Limb (tissue), 2 donors: ENCODE data around the gene SLC6A1.
"Not testable (repeated sequence)": the region's sequence is repeated elsewhere in the genome, so short reads cannot be mapped to it uniquely, and the experiment has no call there.

Experiments
- DNase-seq, 2 donors: peaks; one replicate each; pipeline ENCODE4 v3.0.0-alpha.2; 2016; ENCODE audit errors: extremely low spot score in 2 of 2

The SLC6A1 gene

GRCh38 chr3:11057655-11058054 is 65.1 kb downstream of the SLC6A1 start:
- no peak for DNase-seq

DNA sequence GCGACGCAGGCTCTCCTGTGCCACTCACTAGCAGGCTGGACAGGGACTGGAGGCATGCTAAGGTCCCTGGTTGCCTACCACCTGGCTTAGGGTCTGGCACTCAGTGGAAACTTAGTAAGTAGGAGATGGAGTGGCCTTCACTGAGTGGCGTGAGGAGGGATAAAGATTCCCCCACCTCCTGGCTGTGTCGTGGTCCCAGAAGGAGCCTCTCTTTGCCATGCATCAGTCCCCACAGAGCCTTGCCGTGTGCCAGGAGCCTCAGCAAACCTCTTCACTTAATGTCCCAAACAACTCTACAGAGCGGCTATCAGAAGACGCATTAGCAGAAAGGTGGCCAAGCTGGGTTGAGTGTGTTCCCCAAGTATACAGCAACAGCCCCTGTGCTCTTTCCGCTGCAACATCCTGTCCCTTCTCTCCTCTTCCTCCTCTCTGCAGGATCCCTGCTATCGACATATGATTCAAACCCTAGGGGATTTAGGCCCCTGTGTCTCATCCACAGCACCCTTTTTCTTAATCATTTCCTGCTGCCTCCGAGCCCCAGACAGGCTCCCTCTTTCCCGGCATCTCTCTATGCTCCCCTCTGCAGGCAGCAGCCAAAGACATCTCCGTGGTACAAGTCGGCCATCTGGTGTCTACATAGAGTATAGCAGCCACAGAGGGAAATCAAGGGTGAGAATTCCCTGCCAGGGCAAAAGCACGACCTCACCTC is 66.7 kb downstream of the SLC6A1 start:
- DNase-seq = peak; percentile 76 to 78

DNA sequence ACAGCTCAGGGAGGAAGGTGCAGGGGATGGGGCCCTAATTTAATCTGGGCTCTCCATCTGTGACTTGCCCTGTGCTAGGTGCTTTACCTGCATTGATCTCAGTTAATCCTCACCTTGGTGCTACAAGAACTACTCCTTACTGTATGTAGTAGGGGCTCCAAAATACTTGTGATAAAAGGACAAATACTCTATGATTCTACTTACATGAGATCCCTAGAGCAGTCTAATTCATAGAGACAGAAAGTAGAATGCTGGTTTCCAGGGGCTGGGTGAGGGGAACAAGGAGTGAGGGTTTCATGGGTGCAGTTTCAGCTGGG is 67.2 kb downstream of the SLC6A1 start:
- no peak for DNase-seq

- peak; percentile 44 to 82 for DNase-seq
Measured at GRCh38 chr3:11060500-11061251, 68.1 kb downstream of the SLC6A1 start.

- DNase-seq = not testable (repeated sequence)
Measured at GRCh38 chr3:11061268-11061871, 68.8 kb downstream of the SLC6A1 start.

DNA sequence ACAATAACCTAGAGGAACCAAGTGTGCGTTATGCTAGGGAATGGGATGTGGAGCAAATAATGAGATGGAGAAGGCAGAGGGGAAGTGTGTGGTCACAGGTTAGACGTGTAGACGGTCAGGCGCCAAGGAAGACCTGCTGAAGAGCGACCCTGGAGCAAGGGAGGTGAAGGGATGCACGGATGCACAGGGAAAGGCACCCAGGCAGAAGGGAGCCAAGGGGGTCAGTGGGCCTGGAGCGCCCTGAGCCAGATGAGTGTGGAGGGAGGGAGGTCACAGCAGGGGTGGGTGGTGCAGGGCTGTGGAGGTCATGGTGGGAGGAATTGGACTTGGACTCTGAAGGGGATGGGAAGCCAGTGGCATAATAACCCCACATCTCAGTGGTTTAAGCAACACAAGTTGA is 70.2 kb downstream of the SLC6A1 start:
- DNase-seq = no peak

DNA sequence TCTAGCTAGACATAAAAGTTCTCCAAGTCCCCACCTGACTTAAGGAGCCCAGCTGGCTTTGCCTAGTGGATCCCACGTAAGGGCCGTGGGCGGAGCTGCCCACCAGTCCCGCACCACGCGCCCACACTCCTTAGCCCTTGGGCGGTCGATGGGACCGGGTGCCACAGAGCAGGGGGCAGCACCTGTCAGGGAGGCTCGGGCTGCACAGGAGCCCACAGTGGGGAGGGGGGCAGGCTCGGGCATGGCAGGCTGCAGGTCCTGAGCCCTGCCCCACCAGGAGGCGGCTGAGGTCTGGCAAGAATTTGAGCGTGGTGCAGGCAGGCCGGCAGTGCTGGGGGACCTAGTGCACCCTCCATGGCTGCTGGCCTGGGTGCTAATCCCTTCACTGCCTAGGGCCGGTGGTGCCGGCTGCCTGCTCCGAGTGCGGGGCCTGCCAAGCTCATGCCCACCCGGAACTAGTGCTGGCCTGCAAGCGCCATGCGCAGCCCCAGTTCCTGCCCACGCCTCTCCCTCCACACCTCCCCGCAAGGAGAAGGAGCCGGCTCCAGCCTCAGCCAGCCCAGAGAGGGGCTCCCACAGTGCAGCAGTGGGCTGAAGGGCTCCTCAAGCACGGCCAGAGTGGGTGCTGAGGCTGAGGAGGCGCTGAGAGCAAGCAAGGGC is 78.7 kb downstream of the SLC6A1 start:
- DNase-seq = no peak

DNA sequence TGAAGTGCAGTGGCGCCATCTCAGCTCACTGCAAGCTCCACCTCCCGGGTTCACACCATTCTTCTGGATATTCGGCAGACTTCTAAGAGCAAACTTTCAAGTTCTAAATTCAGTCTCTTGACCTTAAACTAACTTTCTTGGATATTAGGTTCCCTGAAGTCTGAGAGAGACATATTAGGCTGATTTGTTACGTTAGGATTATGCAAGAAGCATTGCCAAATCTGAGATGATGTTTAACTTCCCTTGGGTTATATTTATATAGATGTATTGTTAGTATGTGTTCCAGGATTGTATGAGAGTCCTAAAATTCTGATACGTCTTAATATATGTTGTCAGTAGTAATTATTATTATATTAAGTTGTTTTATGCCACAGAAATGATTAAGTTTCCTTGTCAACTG is 80.1 kb downstream of the SLC6A1 start:
- DNase-seq = no peak

DNA sequence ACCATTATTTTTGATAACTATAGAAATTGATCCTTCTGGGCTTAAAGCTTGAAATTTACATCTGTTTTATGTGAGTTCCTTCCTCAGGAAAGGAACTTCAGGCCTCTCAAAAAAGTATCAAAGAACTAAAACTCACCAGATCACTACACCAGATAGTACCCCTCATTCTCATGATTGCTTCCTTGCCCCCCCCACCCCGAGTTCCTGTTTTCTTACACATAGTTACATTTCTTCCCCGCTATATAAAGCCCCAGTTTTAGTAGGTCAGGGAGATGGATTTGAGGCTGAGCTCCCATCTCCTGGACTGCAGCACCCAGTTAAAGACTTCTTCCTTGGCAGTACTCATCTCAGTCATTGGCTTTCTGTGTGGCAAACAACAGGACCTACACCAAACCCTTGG is 81.5 kb downstream of the SLC6A1 start:
- no peak for DNase-seq

GRCh38 chr3:11074451-11074850 is 81.9 kb downstream of the SLC6A1 start:
- DNase-seq = no peak

DNA sequence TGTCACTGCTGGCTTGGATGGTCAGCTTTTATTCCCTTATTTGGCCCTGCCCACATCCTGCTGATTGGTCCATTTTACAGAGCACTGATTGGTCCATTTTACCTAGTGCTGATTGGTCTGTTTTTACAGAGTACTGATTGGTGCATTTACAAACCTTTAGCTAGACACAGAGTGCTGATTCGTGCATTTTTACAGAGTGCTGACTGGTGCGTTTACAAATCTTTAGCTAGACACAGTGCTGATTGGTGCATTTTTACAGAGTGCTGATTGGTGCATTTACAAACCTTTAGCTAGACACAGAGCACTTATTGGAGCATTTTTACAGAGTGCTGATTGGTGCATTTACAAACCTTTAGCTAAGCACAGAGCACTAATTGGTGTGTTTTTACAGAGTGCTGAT is 82.6 kb downstream of the SLC6A1 start:
- DNase-seq = not testable (repeated sequence)

DNA sequence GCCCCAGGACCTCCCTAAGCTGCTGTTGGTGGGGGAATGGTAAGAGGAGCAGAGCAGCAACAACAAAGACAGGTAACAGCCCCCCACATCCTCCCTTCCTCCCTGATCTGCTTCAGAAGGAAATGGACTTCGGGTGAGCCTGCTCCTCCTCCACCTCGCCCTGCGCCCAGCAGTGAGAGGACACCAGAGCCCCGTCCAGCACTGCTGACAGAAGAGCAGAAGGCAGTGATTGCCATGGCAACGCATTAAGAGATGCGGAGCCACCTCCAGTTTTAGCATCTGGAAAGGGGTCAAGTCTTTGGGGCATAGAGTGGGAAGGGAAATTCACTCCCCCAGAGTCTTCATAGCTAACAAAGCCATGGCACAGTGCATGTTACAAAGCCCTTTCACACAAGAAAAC is 84.2 kb downstream of the SLC6A1 start:
- DNase-seq = no peak

DNA sequence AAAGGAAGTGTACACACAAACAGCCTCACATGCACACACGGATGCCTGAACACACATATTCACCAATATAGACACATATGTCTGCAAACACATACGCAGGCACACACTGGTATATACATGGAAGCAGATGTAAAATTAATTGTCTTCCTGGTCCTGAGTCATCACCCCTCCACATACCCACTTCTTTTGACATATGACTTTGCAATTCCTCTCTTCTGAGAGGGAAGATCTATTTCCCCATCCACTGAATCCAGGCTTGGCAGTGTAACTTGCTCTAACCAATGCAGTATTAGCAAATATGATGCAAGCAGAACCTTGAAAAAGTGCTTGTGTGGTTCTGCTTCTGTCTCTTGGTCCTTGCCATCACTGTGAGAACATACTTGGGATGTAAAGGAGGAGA is 84.9 kb downstream of the SLC6A1 start:
- DNase-seq = no peak

DNA sequence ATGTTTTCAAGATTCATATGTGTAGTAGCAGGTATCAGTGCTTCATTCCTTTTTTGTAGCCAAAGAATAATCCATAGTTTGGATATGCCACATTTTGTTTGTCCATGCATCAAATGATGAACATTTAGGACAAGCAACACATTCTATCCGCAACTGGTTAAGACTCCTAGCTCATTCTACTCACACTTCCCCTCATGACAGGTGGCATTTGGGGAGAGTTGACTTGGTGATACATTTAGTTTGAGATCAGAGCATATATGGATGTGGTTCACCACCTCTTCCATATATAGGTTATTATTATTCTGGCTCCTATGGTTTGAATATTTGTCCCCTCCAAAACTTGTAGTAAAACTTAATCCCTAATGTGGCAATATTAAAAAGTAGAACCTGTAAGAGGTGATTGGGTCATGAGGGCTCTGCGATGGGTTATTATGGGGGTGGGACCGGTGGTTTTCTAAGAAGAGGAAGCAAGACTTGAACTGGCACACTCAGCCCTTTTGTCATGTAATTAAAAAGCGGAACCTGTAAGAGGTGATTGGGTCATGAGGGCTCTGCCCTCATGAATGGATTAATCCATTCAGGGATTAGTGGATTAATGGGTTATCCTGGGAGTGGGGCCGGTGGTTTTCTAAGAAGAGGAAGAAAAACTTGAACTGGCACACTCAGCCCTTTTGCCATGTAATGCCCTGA is 86.4 kb downstream of the SLC6A1 start:
- DNase-seq = no peak

DNA sequence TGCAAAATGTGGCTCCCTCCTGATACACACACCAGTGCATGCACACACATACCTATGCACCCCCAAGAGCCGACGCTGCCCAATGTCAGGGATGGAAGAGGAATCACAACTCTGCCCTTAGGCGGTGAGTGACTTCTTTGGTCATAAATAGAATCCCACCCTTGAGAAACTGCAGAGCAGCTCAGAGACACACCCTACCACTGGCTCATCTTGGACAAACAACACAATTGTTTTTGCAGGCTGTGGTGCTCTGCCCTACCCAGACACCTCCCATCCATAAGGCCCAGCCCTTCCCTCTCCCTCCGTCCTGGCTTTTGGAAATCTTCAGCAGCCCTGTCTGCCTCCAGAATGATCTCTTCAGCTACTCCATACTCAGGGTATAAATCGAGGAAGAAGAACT is 87.9 kb downstream of the SLC6A1 start:
- DNase-seq = no peak

- DNase-seq = no peak
Measured at GRCh38 chr3:11084098-11084497, 91.5 kb downstream of the SLC6A1 start.

DNA sequence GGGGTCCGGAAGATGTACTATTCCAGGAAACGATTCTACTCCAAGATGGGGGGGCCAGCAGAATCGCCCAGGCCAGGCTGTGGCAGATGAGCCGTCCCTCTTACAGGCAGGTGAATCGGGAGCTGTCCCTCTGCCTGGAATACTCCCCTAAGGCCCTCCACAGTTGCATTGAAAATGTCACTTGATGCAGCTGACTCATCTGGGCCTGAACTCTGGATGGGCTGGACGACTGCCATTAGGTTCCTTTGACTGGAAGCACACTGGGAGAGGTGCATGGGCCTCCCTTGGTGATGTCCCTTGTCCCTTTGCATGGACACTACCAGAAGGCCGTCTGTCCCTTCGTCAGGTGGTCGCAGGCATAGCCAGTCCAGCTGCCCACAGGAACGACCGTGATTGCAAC is 92.1 kb downstream of the SLC6A1 start:
- DNase-seq = no peak

DNA sequence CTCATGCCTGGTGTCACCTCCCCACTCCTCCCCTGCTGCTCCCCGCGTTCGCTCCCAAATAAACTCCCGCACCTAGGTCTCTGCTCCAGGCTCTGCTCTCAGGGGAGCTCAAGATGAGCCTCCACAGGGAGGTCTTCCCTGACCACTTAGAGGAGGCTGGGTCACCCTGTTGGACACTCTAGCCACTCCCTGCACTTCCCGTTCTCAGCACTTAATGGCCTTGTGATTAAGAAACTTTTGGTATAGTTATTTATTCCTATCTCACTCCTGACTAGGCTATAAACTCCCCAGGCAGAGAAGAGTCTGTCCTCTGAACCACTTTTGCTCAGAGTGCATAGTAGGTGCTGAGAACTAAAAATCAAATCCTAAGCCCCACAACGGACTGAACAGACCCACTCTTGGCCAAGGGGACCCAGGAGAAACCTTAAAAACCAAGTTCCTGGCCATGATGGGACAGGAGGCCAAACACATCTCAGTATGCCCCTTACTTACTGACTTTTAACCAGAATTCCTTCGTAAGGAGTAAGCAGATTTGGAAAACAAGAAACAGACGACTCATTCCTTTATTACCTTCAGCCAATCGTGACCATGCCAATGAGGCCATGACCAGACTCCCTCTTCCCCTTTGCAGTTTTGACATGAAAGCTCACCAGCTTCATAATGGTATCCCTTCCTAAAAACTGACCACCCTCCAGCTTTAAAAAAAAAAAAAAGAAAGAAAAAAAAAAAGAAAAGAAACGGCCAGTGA is 92.7 kb downstream of the SLC6A1 start:
- DNase-seq = no peak

- no peak for DNase-seq
Measured at GRCh38 chr3:11086856-11087255, 94.3 kb downstream of the SLC6A1 start.

DNA sequence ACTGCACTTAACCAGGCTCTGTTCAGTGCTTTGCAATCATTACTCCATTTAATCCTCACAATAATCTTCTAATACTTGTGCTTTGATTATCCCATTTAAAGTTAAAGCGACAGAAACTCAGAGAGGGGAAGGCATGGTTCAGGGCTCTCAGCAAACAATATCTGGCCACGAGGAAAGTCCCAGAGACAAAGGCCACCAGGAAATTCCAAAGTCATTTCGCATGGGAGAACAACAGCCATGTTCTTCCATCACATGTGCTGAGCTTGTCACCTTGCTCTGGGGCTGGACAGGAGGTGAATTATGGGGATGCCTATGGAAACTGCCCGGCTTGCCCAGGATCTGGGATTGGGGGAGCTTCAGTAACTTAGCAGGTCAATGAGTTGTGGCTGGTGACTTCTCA is 95.5 kb downstream of the SLC6A1 start:
- no peak for DNase-seq

DNA sequence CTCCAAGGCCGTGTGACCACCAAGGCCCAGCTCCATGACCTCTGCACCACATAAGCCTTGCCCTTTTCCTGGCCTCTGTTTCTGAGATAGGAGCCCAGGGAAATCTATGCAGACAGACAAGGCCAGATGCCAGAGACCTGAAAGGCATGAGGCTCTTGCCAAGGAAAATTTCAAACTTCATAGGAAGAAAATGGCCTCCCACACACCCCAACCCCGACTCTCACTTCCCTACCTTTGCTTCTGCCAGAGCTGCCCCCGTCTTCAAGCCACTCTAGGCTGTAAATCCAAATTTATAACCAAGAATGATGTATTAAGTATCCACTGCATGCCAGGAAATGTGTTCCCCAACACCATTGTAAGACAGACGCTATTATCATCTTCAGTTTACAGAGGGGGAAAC is 96.3 kb downstream of the SLC6A1 start:
- DNase-seq = no peak
